GM20431 (cell line): ENCODE measurements around the gene FNDC1.
"Not testable (repeated sequence)": the region's sequence is repeated elsewhere in the genome, so short reads cannot be mapped to it uniquely, and the experiment has no call there.

Source experiments
- in situ Hi-C: fragments of 300-500 bp; cut with MseI, MboI; formaldehyde crosslinking; loops from one replicate; pipeline ENCODE4 v1.15.0; 2020; ENCODE audit warnings: low sequenced_read_pairs; ENCODE audit not compliant: unreplicated experiment

Gene FNDC1

GRCh38 chr6:159250633-159251032, 81.4 kb downstream of the FNDC1 start:
- in situ Hi-C loops = no loop called here

GRCh38 chr6:159252955-159253508, 83.8 kb downstream of the FNDC1 start:
- in situ Hi-C loops = no loop called here

GRCh38 chr6:159254186-159254585, 85.0 kb downstream of the FNDC1 start:
- in situ Hi-C loops = no loop called here

GRCh38 chr6:159255434-159255951, 86.3 kb downstream of the FNDC1 start:
- in situ Hi-C loops = no loop called here

DNA sequence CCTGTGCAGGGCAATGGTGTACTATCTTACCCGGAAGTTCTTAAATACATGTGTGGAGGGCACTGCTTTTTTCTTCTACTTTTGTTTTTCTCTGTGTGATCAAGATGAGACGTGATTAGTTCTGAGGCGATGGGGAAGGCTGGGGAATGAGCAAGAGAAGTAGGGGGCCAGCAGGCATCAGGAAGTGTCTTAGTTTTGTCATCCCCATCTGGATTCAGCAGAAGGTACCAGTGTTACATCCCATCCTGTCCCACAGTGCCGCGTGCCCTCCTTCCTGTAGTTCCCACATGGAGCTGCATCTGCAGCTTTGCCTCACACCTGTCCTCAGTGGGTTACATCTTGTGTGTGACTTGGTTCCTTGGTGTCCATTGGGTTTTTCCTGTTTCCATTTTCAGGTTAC, 86.9 kb downstream of the FNDC1 start:
- in situ Hi-C loops = no loop called here

DNA sequence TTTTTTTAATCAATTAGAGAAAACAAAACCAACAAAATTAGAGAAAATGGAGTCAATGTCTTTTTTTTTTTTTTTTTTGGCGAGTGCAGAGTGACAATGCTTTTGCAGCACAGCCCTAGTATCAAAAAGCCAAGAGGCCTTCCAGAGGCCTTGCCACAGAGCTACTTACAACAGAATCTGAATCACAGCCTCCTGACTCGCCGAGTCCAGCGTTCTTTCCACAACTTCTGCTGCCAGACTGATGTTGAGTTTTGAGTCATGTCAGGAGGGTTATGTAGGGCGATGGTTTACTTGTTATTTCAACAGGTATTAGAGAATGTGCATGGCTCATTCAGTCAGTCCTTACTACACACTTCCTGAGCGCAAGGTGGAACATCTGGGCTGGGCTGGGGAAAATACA, 88.6 kb downstream of the FNDC1 start:
- in situ Hi-C loops = no loop called here

- in situ Hi-C loops = no loop called here
These were observed 90.4 kb downstream of the FNDC1 start for GRCh38 chr6:159259441-159260125.

GRCh38 chr6:159260208-159260607, 91.0 kb downstream of the FNDC1 start:
- in situ Hi-C loops = no loop called here

- in situ Hi-C loops = no loop called here
These were observed 92.8 kb downstream of the FNDC1 start for GRCh38 chr6:159261995-159262394.

GRCh38 chr6:159262586-159262985, 93.4 kb downstream of the FNDC1 start:
- in situ Hi-C loops = no loop called here

GRCh38 chr6:159267165-159267564, 98.0 kb downstream of the FNDC1 start:
- in situ Hi-C loops = no loop called here

GRCh38 chr6:159268511-159268910, 99.3 kb downstream of the FNDC1 start:
- in situ Hi-C loops = no loop called here

- in situ Hi-C loops = no loop called here
These were observed 102.1 kb downstream of the FNDC1 start for GRCh38 chr6:159271257-159271656.

DNA sequence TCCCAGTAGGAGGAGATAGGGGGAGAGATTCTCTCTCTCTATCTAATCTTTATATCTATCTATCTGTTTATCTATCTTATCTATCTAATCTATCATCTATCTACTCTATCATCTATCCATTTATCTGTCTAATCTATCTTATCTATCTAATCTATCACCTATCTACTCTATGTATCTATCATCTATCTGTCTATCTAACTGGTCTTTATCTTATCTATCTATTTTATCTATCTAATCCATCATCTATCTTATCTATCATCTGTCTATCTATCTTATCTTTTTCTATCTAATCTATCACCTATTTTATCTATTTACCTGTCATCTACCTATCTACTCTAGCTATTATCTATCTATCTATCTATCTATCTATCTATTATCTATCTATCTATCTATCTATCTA, 109.4 kb downstream of the FNDC1 start:
- in situ Hi-C loops = no loop called here

DNA sequence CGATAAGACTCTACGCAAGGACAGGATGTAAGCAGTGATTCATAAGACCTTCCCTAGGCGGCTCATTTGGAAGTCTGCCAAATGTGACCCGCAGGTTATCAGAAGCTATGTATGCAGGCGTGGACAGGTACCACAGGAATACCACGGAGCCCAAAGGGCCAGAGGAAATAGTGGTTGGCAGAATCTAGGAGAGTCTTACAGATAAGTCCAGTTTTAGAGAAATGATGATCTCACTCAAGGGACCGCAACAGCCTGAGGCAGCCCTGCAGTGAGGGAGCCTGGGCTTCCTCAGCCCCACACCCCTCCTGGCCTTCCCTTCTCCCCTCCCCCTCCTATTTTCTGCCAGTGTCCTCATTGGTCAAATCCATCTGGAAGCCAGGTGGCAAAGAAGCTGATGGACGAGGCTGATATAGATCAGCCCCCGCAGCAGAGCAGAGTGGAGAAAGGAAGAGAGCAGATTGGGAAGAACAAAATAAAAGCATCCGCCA, 110.6 kb downstream of the FNDC1 start:
- in situ Hi-C loops = no loop called here

GRCh38 chr6:159282421-159282820, 113.2 kb downstream of the FNDC1 start:
- in situ Hi-C loops = no loop called here

DNA sequence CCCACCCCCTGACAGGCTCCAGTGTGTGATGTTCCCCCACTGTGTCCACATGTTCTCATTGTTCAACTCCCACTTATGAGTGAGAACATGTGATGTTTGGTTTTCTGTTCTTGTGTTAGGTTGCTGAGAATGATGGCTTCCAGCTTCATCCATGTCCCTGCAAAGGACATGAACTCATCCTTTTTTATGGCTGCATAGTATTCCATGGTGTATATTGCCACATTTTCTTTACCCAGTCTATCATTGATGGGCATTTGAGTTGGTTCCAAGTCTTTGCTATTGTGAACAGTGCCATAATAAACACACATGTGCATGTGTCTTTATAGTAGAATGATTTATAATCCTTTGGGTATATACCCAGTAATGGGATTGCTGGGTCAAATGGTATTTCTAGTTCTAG, 115.5 kb downstream of the FNDC1 start:
- in situ Hi-C loops = not testable (repeated sequence)

- in situ Hi-C loops = no loop called here
These were observed 129.6 kb downstream of the FNDC1 start for GRCh38 chr6:159298840-159299239.

DNA sequence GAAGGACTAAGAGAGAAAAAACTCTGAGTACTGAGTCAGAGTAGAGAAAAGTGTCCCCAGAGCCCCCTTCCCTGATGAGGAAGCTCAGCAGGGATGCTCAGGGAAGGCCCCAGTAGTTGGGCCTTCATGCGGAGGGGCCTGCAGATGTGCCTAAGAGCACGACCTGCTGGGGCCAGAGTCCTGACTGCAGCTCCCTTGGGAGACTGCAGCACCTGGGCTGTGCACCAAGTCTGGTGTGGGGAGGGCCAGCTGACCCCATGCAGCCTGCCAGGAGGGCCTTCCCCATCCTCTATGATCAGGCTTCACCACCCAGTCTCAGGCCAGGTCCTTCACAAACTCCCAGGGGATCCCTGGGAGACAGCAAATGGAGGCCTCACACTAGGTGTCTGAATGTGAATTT, 130.4 kb downstream of the FNDC1 start:
- in situ Hi-C loops = no loop called here

- in situ Hi-C loops = no loop called here
These were observed 132.1 kb downstream of the FNDC1 start for GRCh38 chr6:159301277-159301676.

GRCh38 chr6:159301810-159302593, 132.8 kb downstream of the FNDC1 start:
- in situ Hi-C loops = no loop called here
